D721Med (cell line): ENCODE data around the gene TSPEAR.
"Not testable (repeated sequence)": the region's sequence is repeated elsewhere in the genome, so short reads cannot be mapped to it uniquely, and the experiment has no call there.

Experiments
- DNase-seq: peaks from one replicate; pipeline ENCODE4 v3.0.0; 2011; ENCODE audit warnings: low spot score; ENCODE audit not compliant: insufficient read length
- FAIRE-seq: peaks from 2 replicates; lab custom pipeline; 2011; peaks lifted over from hg19 to GRCh38; lab: Jason Lieb, UNC
- CTCF ChIP-seq: IDR thresholded peaks from 2 replicates; pipeline ENCODE4 v1.5.1; 2012; ENCODE audit warnings: mild to moderate bottlenecking, control low read depth; ENCODE audit not compliant: insufficient read depth; ENCODE audit errors: missing control alignments

TSPEAR gene

GRCh38 chr21:44687671-44688070 lies 23.7 kb downstream of the TSPEAR start:
- TF ChIP-seq CTCF = no peak
- FAIRE-seq (no peak), DNase-seq (no peak)

GRCh38 chr21:44686843-44687561 lies 24.4 kb downstream of the TSPEAR start:
- FAIRE-seq (no peak), DNase-seq (no peak)
- no peak for TF ChIP-seq CTCF

- no peak for TF ChIP-seq CTCF
- no peak for DNase-seq
- no peak for FAIRE-seq
Observed at GRCh38 chr21:44686000-44686781, 25.2 kb downstream of the TSPEAR start.

- DNase-seq, FAIRE-seq: not testable (repeated sequence)
Observed at GRCh38 chr21:44685050-44685449, 26.3 kb downstream of the TSPEAR start.

- TF ChIP-seq CTCF = no peak
- FAIRE-seq = no peak
- DNase-seq = no peak
Observed at GRCh38 chr21:44684483-44684882, 26.9 kb downstream of the TSPEAR start.

- DNase-seq (no peak), FAIRE-seq (no peak)
- TF ChIP-seq CTCF = no peak
Observed at GRCh38 chr21:44684077-44684476, 27.3 kb downstream of the TSPEAR start.

GRCh38 chr21:44682580-44683151 lies 28.7 kb downstream of the TSPEAR start:
- FAIRE-seq (no peak), DNase-seq (no peak)
- no peak for TF ChIP-seq CTCF
